22Rv1 (cell line): ENCODE measurements around the gene TRMT2B.
"Not testable (repeated sequence)": the region's sequence is repeated elsewhere in the genome, so short reads cannot be mapped to it uniquely, and the experiment has no call there.

Experiments used
- H3K27ac ChIP-seq: fragments of 450-650 bp; 2 replicates; pipeline ENCODE4 v1.5.1; 2017
- ZFX ChIP-seq: fragments of 450-650 bp; IDR thresholded peaks from 2 replicates; pipeline ENCODE4 v1.6.1; 2017; ENCODE audit warnings: antibody characterized with exemption, borderline replicate concordance
- TF ChIP-seq, protein P1 (sequence below): fragments of 450-650 bp; IDR thresholded peaks from 2 replicates; pipeline ENCODE4 v1.5.1; 2017; ENCODE audit warnings: mild to moderate bottlenecking

The TRMT2B gene

DNA sequence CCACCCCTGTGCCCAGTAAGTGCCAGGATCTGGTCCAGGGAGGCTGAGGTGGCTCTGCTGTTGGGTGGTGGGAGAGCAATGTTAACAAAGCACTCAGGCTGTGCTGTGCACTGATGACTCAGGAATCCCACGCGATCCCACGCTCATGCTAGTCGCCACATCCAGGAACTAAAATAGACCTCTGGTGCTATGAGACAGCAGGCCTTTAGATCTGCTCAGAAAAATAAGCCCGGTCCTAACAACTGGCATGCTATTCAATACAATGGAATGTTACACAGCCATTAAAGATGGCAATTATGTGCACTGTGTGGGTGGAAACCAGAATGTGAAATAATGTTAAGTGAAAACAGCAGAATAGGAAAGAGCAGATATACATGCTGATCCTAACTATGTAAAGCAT lies 56.4 kb downstream of the TRMT2B start:
- H3K27ac ChIP-seq: no peak overlapping the region
- TF ChIP-seq, protein P1, sequence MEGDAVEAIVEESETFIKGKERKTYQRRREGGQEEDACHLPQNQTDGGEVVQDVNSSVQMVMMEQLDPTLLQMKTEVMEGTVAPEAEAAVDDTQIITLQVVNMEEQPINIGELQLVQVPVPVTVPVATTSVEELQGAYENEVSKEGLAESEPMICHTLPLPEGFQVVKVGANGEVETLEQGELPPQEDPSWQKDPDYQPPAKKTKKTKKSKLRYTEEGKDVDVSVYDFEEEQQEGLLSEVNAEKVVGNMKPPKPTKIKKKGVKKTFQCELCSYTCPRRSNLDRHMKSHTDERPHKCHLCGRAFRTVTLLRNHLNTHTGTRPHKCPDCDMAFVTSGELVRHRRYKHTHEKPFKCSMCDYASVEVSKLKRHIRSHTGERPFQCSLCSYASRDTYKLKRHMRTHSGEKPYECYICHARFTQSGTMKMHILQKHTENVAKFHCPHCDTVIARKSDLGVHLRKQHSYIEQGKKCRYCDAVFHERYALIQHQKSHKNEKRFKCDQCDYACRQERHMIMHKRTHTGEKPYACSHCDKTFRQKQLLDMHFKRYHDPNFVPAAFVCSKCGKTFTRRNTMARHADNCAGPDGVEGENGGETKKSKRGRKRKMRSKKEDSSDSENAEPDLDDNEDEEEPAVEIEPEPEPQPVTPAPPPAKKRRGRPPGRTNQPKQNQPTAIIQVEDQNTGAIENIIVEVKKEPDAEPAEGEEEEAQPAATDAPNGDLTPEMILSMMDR: no peak
- no peak for TF ChIP-seq ZFX

DNA sequence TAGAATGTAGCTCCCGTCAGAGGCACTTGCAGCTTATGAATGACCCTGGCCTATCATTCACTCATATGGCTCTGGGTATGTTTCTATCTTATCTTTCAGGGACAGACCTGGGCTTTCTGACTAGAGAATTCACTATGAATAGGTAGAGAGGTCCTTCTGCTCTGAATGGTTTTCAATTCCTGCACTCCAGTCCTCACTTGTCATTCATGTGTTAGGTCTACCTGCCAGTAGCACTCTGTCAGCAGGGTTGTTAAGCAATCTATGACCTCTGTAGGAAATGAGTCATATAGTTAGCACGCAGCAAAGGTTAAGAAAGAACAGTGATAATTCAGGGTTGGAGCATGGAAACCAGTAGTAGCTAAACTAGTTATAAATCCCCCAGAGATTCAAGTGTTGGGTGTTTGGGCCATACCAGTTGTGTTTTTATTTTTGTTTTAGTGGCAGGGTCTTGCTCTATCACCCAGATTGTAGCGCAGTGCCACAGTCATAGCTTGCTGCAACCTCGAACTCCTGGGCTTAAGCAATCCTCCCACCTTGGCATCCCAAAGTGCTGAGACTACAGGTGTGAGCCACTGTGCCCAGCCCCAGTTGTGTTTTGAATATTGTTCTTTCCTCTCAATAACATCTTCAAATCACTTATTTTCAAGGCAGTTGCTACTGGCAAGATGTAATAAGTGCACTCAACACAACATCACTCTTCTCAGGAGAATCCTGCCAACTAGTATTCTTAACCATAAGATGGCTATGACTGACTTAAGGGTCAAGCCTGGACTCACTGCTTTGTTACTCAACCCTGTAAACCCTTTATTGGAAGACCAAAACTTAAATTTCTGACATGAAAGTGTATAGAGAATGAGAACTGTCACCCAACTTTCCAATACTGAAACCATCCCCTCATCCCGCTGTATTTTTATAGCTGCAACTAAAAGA lies 57.3 kb downstream of the TRMT2B start:
- no peak overlapping the region for H3K27ac ChIP-seq
- no peak for TF ChIP-seq ZFX
- TF ChIP-seq, protein P1: no peak

DNA sequence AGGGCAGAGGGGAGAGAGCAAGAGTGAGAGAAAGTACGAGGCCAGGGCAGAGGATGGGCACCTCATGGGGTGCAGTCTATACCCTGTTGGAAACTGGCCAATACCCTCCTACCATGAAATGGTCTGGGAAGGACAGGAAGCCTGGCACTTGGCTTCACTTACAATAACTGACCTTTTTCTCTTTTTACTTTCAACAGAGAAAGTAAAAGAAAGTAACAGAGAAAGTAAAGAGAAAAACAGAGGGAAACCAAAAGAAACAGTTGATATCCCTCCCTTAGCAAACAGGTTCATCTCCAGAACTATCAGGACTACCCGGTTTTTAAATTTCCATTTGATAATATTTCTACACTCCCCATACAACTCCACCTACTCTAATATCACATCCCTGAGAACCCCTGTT lies 61.8 kb downstream of the TRMT2B start:
- TF ChIP-seq, protein P1: no peak
- TF ChIP-seq ZFX: no peak
- H3K27ac ChIP-seq: no peak overlapping the region

DNA sequence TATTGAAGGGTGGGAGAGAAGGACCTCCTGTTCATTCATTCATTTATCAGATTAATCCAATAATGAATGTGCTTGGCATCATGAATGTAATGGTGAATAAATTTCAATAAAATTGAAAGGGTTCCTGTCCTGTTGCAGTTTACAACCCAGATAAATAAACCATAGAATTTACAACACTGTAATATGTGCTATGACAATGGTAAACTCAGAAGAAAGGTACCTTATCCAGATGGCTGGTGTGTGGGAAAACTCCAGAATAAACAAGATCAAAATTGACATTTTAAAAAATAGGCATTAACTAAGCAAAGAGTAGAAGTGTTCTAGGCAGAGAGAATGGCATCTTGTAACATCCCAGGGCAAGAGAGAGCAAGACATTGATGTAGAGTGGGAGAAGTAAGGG lies 67.1 kb downstream of the TRMT2B start:
- no peak overlapping the region for H3K27ac ChIP-seq
- TF ChIP-seq ZFX: no peak
- TF ChIP-seq, protein P1: no peak

DNA sequence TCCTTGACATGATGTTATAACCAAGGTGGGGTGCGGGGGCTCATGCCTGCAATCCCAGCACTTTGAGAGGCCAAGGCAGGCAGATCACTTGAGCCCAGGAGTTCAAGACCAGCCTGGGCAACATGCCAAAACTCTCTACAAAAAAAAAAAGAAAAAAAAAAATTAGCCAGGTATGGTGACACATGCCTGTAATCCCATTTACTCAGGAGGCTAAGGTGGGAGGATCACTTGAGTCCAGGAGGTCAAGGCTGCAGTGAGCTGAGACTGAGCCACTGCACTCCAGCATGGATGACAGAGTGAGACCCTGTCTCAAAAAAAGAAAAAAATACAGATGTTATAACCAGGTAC lies 70.4 kb downstream of the TRMT2B start:
- H3K27ac ChIP-seq: not testable (repeated sequence)

DNA sequence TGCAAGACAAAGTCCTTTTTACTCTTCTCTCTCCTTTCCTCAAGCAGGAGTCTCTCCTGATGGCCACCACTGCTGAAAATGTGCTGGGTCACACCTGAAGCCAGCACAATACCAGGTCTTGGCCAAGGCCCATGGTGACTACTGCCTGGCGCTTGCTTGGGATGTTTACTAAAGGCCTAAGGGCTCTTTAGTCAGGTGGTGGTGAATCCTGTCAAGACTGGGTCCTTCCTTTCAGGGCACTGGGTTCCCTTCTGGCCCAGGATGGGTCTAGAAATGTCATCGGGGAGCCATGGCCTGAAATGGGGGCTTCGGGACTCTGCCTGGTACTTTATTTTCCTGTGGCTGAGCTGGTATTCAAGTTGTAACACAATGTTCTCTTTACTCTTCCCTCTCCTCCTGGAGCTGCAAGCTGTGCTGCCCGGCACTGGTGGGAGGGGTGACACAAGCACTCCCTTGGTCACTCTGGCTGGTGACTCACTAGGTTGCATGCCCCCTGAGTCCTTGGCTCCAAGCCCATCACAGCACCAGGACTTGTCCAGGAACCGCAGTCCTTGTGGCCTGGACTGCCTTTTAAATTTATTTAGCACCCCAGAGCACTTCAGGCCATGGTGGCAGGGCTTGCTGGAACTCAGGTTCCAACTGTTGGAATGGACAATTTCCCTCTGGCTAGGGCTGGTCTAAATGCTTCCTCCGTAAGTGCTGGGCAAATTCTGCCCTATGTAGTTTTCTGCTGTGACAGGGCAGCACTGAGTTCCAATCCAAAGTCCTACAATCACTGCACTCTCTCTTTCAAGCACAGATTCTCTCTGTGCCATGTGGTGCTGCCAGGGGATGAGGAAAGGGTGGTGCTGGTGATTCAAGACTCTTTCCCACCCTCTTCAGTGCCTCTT lies 71.1 kb downstream of the TRMT2B start:
- H3K27ac ChIP-seq: peak overlapping the region; percentile 46
- TF ChIP-seq ZFX: no peak
- TF ChIP-seq, protein P1: no peak

DNA sequence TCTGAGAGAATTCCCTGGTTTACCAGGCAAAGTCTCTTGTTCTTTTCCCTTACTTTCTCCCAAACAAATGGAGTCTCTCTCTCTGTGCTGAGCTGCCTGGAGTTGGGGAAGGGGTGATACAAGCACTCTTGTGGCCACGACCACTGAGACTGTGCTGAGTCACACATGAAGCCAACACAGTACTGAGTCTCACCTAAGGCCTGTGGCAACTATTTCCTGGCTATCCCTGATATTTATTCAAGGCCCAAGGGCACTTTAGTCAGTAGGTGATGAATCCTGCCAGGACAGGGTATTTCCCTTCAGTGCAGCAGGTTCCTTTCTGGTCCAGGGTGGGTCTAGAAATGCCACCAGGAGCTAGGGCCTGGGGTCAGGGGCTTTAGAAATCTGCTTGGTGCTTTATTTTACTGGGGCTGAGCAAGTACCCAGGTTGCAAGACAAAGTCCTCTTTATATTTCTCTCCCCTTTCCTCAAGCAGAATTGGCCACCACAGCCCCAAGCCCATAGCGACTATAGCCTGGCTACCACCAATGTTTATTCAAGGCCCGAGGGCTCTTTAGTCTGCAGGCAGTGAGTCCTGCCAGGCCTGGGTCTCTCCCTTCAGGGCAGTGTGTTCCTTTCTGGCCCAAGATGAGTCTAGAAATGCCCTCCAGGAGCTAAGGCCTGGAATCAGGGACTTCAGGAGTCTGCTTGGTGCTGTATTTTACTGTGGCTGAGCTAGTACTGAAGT lies 71.9 kb downstream of the TRMT2B start:
- H3K27ac ChIP-seq: peak overlapping the region; percentile 46
- no peak for TF ChIP-seq ZFX
- TF ChIP-seq, protein P1: no peak
